MM.1S (cell line): ENCODE data around the gene CCDC93.

Source experiments
- DNase-seq: peaks from one replicate; pipeline ENCODE4 v3.0.0-alpha.2; 2015
- H2AFZ ChIP-seq: fragments of 300-600 bp; sonication (generic); 2 replicates; pipeline ENCODE4 v1.6.0; 2016; ENCODE audit warnings: antibody characterized with exemption, low read length
- H3F3A ChIP-seq: fragments of 300-600 bp; sonication (generic); 2 replicates; pipeline ENCODE4 v1.6.1; 2016; ENCODE audit warnings: mild to moderate bottlenecking, antibody characterized with exemption, low read length, moderate library complexity, mixed read lengths; ENCODE audit not compliant: insufficient read depth
- H3K27ac ChIP-seq: fragments of 300-600 bp; sonication (generic); 2 replicates; pipeline ENCODE4 v1.5.1; 2016; ENCODE audit warnings: mild to moderate bottlenecking, low read length
- H3K27me3 ChIP-seq: fragments of 300-600 bp; sonication (generic); replicated peaks from 2 replicates; pipeline ENCODE4 v1.6.0; 2016; ENCODE audit warnings: low read length; ENCODE audit not compliant: insufficient read depth
- H3K36me3 ChIP-seq: fragments of 300-600 bp; sonication (generic); replicated peaks from 2 replicates; pipeline ENCODE4 v1.6.1; 2016; ENCODE audit warnings: mild to moderate bottlenecking, low read length, mixed read lengths; ENCODE audit not compliant: insufficient read depth
- H3K4me1 ChIP-seq: fragments of 300-600 bp; sonication (generic); 2 replicates; pipeline ENCODE4 v1.6.1; 2016; ENCODE audit warnings: low read length, mixed read lengths
- H3K4me2 ChIP-seq: fragments of 300-600 bp; sonication (generic); 2 replicates; pipeline ENCODE4 v1.6.0; 2016; ENCODE audit warnings: low read depth, low read length
- H3K4me3 ChIP-seq: fragments of 300-600 bp; sonication (generic); 2 replicates; pipeline ENCODE4 v1.5.1; 2016; ENCODE audit warnings: low read length, mixed read lengths
- H3K79me2 ChIP-seq: fragments of 300-600 bp; sonication (generic); 2 replicates; pipeline ENCODE4 v1.6.1; 2016; ENCODE audit warnings: mixed run types, low read length, mixed read lengths
- H3K9ac ChIP-seq: fragments of 300-600 bp; sonication (generic); 2 replicates; pipeline ENCODE4 v1.6.1; 2016; ENCODE audit warnings: low read length, mixed read lengths
- H3K9me2 ChIP-seq: fragments of 300-600 bp; sonication (generic); replicated peaks from 2 replicates; pipeline ENCODE4 v1.6.1; 2016; ENCODE audit warnings: mild to moderate bottlenecking, low read length, mixed read lengths; ENCODE audit not compliant: insufficient read depth
- H3K9me3 ChIP-seq: fragments of 300-600 bp; sonication (generic); replicated peaks from 2 replicates; pipeline ENCODE4 v1.6.1; 2016; ENCODE audit warnings: mild to moderate bottlenecking, low read length, mixed read lengths; ENCODE audit not compliant: insufficient read depth
- H4K20me1 ChIP-seq: fragments of 300-600 bp; sonication (generic); 2 replicates; pipeline ENCODE4 v1.6.1; 2016; ENCODE audit warnings: mild to moderate bottlenecking, low read length, moderate library complexity, mixed read lengths; ENCODE audit not compliant: insufficient read depth
- EZH2 ChIP-seq: fragments of 300-600 bp; sonication (generic); optimal IDR thresholded peaks from 2 replicates; pipeline ENCODE3; 2017; ENCODE audit warnings: low read depth, mild to moderate bottlenecking, antibody characterized with exemption, low read length, mixed read lengths
- EZH2phosphoT487 ChIP-seq: fragments of 300-600 bp; sonication (generic); IDR thresholded peaks from 2 replicates; pipeline ENCODE4 v1.6.1; 2018; ENCODE audit warnings: antibody characterized with exemption, low read length
- TF ChIP-seq, protein P1 (sequence below): fragments of 300-600 bp; sonication (generic); IDR thresholded peaks from 2 replicates; pipeline ENCODE4 v1.5.1; 2016; ENCODE audit warnings: antibody characterized with exemption, low read length, mixed read lengths

CCDC93 gene

DNA sequence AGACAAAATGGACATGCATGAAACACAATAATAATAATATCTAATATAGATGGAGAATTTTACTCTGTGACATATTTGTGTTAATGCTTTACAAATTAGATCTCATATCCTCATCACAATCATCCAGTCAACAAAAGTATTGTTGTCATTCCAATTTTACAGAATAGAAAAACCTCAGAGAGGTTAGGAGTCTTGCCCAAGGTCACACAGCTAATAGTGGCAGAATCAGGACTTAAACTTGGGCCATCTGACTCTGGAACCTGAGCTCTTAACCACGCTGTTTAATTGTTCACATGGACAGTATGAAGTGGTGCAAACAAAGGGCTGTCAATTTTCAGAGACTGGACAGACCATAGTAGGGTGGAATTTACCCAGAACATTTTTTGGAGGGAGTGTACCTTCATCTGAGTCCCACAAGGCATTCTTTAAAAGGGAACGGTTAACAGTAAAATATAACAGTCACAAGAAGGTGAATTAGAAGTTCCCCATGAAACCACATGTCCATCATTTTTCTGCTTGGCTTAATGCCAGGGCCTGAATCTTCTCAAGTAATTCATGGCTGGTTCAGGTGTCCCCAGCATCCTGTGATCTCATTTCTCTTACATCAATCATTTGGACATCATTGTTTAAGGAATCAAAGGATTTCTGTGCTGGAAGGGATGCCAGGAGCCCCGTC lies 35.4 kb upstream of the CCDC93 start:
- H3K4me2 ChIP-seq: no peak overlapping the region
- 0 out of 2 replicates have a peak, but pooled peaks cover 4% of the 10 kb centered on the region for H3K4me1 ChIP-seq
- H3K79me2 ChIP-seq: no peaks in the 10 kb centered on the region
- H3K27ac ChIP-seq: no peak overlapping the region
- no peak overlapping the region for H2AFZ ChIP-seq
- no peaks in the 10 kb centered on the region for H3F3A ChIP-seq
- TF ChIP-seq EZH2phosphoT487 (no peak), EZH2 (no peak)
- TF ChIP-seq, protein P1, sequence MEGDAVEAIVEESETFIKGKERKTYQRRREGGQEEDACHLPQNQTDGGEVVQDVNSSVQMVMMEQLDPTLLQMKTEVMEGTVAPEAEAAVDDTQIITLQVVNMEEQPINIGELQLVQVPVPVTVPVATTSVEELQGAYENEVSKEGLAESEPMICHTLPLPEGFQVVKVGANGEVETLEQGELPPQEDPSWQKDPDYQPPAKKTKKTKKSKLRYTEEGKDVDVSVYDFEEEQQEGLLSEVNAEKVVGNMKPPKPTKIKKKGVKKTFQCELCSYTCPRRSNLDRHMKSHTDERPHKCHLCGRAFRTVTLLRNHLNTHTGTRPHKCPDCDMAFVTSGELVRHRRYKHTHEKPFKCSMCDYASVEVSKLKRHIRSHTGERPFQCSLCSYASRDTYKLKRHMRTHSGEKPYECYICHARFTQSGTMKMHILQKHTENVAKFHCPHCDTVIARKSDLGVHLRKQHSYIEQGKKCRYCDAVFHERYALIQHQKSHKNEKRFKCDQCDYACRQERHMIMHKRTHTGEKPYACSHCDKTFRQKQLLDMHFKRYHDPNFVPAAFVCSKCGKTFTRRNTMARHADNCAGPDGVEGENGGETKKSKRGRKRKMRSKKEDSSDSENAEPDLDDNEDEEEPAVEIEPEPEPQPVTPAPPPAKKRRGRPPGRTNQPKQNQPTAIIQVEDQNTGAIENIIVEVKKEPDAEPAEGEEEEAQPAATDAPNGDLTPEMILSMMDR: no peak
- no peaks in the 10 kb centered on the region for H3K9me2 ChIP-seq
- no peaks in the 10 kb centered on the region for H3K9me3 ChIP-seq
- H3K4me3 ChIP-seq: no peak overlapping the region
- no peak overlapping the region for H3K9ac ChIP-seq
- H3K36me3 ChIP-seq: no peaks in the 10 kb centered on the region
- H4K20me1 ChIP-seq: no peaks in the 10 kb centered on the region
- peak; percentile 22 for DNase-seq
- no peaks in the 10 kb centered on the region for H3K27me3 ChIP-seq

DNA sequence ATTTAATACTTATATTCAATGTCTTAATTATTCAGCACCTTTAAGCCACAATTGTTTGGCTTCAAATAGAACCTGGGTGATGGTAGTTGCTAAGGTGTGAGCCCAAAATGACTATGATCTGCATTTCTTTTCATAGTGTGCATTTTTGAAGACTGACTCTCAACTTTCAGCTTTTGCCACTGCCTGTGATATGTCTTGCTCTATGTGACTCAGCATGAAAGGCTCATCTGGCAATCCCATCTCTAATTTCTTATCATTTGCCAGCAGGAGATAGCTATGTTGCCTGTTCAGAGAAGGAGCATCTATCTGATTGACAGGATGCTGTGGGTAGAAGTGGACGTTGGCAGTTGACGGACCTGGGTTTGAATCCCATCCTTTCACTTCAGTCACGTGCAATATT lies 34.5 kb upstream of the CCDC93 start:
- H3K27ac ChIP-seq: no peak overlapping the region
- no peaks in the 10 kb centered on the region for H3K79me2 ChIP-seq
- H3K4me1 ChIP-seq: 0 out of 2 replicates have a peak, but pooled peaks cover 4% of the 10 kb centered on the region
- H3K36me3 ChIP-seq: no peaks in the 10 kb centered on the region
- no peak overlapping the region for H3K4me2 ChIP-seq
- H3K9me3 ChIP-seq: no peaks in the 10 kb centered on the region
- H3K4me3 ChIP-seq: no peak overlapping the region
- TF ChIP-seq EZH2 (no peak), EZH2phosphoT487 (no peak)
- TF ChIP-seq, protein P1: no peak
- no peak overlapping the region for H3K9ac ChIP-seq
- no peaks in the 10 kb centered on the region for H4K20me1 ChIP-seq
- no peaks in the 10 kb centered on the region for H3K9me2 ChIP-seq
- no peaks in the 10 kb centered on the region for H3K27me3 ChIP-seq
- H3F3A ChIP-seq: no peaks in the 10 kb centered on the region
- no peak overlapping the region for H2AFZ ChIP-seq
- DNase-seq: no peak

DNA sequence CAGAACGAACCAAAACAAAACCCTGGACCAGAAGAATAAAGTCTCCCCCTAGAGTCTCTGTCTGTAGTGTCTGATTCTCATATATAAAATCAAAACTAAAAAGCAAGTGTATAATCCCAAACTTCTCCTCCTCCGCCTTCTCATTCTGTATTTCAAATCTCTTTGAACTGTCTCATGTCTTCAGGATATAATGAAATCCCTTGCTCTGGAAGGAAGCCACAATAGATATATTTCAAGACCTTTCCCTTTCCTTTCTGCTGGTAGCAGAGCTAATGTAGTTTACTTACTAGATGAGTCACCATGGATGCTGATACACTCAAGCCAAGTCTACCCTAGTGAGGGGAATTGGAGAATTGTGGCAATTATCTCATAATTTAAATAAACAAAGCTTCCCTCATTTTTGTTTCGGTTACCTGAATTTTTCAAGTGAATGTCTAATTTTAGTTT lies 33.5 kb upstream of the CCDC93 start:
- Histone ChIP-seq H4K20me1 (no peaks in the 10 kb centered on the region), H3K36me3 (no peaks in the 10 kb centered on the region), H3F3A (no peaks in the 10 kb centered on the region), H3K4me2 (peak overlapping the region; percentile 56), H3K27ac (no peak overlapping the region), H3K9me3 (no peaks in the 10 kb centered on the region), H3K4me1 (0 out of 2 replicates have a peak, but pooled peaks cover 4% of the 10 kb centered on the region), H3K4me3 (peak overlapping the region; percentile 16; the same call in 1 of the 2 replicates), H3K27me3 (no peaks in the 10 kb centered on the region), H3K79me2 (no peaks in the 10 kb centered on the region), H3K9ac (no peak overlapping the region), H2AFZ (0 out of 2 replicates have a peak overlapping the region, but pooled peaks have one; percentile 12), H3K9me2 (no peaks in the 10 kb centered on the region)
- TF ChIP-seq EZH2phosphoT487: no peak
- TF ChIP-seq, protein P1: no peak
- TF ChIP-seq EZH2: no peak
- DNase-seq: no peak
